ENCODE measurements around the gene FGA.

The FGA gene

DNA sequence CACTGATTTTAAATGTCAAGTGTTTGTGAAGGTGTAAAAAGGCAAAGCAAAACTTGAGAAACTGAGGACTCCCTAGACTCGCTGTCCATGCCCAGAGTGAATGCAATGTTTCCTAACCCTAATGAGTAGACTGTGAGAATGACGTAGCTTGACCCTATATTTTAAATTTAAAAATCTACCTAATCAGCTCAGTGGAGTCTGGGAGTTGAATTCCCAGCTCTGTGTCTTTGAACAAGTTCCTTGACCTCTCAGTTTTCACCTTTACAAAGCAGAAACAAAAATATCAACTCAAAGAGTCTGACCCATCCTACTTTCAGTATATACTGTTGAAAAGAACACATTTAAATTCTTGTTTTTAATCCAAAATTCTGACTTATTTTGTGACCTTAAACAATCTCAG is 2.3 kb downstream of the FGA start:
- H3K4me3 ChIP-seq (ENCODE audit: low read length): no peak overlapping the region
- TF ChIP-seq, protein P1, sequence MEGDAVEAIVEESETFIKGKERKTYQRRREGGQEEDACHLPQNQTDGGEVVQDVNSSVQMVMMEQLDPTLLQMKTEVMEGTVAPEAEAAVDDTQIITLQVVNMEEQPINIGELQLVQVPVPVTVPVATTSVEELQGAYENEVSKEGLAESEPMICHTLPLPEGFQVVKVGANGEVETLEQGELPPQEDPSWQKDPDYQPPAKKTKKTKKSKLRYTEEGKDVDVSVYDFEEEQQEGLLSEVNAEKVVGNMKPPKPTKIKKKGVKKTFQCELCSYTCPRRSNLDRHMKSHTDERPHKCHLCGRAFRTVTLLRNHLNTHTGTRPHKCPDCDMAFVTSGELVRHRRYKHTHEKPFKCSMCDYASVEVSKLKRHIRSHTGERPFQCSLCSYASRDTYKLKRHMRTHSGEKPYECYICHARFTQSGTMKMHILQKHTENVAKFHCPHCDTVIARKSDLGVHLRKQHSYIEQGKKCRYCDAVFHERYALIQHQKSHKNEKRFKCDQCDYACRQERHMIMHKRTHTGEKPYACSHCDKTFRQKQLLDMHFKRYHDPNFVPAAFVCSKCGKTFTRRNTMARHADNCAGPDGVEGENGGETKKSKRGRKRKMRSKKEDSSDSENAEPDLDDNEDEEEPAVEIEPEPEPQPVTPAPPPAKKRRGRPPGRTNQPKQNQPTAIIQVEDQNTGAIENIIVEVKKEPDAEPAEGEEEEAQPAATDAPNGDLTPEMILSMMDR (conservative IDR thresholded peaks at IDR 0.05; ENCODE audit: low read length): no peak
- no peak for DNase-seq (ENCODE audit: low read depth)

GRCh38 chr4:154586296-154587033 is 4.1 kb downstream of the FGA start:
- TF ChIP-seq, protein P1 (conservative IDR thresholded peaks at IDR 0.05; ENCODE audit: low read length): no peak
- no peak for DNase-seq (ENCODE audit: low read depth)
- no peak overlapping the region for H3K4me3 ChIP-seq (ENCODE audit: low read length)

- H3K4me3 ChIP-seq (ENCODE audit: low read length): no peak overlapping the region
- TF ChIP-seq, protein P1 (conservative IDR thresholded peaks at IDR 0.05; ENCODE audit: low read length): no peak
- no peak for DNase-seq (ENCODE audit: low read depth)
These were observed 5.0 kb downstream of the FGA start for GRCh38 chr4:154585369-154586018.

DNA sequence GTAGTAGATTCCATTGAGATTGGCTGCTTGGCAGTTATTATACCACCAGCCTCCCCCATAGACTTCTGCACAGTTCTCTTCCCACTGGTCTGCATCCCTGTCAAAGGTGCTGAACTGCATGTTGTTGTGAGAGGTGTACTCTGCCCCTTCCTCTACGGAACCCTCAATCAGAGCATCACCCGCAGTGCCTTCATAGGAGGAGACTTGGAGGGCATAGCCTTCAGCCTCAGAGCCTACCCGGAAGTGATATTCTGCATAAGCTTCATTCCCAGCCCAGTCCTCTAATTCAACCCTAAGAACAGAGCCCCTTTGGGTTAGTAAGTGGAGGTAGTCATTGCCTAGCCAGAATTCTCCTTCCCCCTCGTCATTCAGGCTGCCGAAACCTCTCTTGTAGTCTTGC is 6.3 kb downstream of the FGA start:
- TF ChIP-seq, protein P1 (conservative IDR thresholded peaks at IDR 0.05; ENCODE audit: low read length): no peak
- DNase-seq (ENCODE audit: low read depth): no peak
- H3K4me3 ChIP-seq (ENCODE audit: low read length): no peak overlapping the region

DNA sequence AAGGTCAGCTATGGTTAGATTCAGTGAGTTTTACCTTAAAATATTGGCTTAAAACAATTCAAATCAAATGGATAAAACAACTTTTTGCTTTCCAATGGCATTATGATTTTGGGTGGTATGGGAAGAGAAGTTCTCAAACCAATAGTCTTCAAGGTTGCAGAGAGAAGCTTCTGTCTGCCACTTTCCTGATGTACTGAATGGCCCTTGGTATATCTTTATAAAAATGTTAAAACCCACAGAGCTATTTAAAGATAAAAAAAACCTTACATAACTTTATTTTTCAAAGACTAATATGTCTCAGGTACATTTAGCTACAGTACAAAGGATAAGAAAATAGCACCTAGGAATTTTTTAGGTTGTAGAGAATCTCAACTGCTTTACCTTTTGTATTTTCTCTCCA is 6.9 kb downstream of the FGA start:
- DNase-seq (ENCODE audit: low read depth): no peak
- H3K4me3 ChIP-seq (ENCODE audit: low read length): no peak overlapping the region
- TF ChIP-seq, protein P1 (conservative IDR thresholded peaks at IDR 0.05; ENCODE audit: low read length): no peak

DNA sequence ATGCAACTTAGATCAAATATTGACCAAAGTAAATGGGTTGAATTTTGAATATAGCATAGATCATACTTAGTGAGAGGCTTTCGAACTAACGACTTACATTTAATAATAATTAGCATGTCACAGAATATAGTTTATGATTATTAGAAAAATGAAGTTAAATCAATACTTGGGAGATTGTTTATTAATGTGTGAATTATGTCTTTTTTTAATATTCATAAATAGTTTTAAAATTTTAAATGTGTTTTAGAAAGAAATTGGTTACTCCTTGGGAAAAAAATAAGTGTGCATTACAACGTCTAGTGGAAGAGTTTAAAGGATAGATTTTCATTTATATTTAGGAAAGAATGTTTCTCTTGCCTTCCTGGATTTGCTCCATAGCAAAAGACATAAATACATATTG is 7.3 kb downstream of the FGA start:
- no peak overlapping the region for H3K4me3 ChIP-seq (ENCODE audit: low read length)
- no peak for DNase-seq (ENCODE audit: low read depth)
- TF ChIP-seq, protein P1 (conservative IDR thresholded peaks at IDR 0.05; ENCODE audit: low read length): no peak

DNA sequence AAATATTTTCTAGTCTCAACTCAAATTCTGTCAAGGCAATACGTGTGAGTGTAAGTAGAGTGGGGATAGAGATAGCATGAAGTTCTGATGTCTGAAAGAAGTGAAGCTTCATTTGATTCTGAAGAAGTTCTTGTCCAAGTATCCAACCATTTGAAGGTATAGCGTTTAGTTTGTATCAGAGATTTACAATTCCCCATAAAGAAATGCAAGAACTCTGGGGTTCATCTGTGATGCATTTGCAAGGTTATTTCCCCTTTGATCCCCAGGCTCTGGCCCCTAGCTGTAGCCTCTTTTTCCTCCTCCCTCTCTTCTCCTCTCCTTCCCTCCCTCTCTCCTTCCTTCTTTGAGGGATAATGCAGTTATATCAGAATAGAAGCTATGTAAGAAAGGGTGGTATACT is 7.8 kb downstream of the FGA start:
- DNase-seq (ENCODE audit: low read depth): no peak
- no peak overlapping the region for H3K4me3 ChIP-seq (ENCODE audit: low read length)
- TF ChIP-seq, protein P1 (conservative IDR thresholded peaks at IDR 0.05; ENCODE audit: low read length): no peak
